NCI-H69 (cell line): Measurements from ENCODE around the gene NFKBIE.
A peak's percentile ranks its signal among the peaks of the same experiment; 100 is the strongest.

ENCODE experiments used
- DNase-seq: peaks from one replicate; lab custom pipeline; 2025; lab: John Stamatoyannopoulos, UW

NFKBIE gene

DNA sequence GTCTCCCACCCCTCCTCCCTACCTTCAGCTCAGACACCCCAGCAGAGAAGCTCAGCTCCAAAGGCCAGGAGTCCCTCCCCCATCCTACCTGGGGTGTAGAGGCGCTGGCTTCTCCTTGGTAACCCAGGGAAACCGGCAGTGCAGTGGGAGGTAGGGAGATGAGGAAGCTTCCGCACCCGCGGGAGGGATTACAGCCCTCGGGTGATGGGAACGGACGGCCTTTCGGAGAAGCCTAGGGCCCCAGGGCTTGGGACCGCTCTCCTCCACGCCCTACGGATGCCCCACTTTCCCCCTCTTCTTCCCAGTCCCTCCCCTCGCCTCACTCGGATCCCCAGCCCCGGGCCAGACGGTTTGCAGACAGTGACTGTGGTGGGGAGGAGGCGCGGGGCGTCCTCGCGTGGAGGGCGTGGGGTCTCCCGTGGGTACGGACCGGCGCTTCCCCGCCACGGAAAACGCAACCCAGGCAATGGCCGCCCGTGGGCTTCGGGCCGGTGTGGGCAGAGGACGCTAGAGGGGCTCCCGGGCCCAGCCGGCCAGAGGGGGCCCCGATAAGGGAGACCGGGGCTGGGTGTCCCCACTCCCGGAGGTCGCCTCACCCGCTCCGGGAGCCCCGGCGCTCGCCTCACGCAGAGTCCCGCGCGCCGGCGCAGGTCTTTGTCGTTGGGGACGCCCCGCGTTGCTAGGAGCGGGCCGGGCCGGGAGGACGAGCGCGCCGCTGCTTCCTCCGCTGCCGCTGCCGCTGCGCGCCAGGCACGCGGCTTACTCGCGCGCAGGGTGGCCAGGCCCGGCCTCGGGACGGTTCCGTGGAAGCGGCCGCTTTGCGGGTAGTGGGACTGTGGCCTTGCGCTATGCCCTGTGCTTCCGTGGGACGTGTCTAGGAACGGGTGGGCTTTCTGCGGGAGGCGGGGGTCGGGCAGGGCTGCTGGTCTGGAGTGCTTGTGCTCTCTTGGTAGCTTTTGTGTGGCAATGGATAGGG, 32.0 kb upstream of the NFKBIE start:
- DNase-seq = peak; percentile 85

DNA sequence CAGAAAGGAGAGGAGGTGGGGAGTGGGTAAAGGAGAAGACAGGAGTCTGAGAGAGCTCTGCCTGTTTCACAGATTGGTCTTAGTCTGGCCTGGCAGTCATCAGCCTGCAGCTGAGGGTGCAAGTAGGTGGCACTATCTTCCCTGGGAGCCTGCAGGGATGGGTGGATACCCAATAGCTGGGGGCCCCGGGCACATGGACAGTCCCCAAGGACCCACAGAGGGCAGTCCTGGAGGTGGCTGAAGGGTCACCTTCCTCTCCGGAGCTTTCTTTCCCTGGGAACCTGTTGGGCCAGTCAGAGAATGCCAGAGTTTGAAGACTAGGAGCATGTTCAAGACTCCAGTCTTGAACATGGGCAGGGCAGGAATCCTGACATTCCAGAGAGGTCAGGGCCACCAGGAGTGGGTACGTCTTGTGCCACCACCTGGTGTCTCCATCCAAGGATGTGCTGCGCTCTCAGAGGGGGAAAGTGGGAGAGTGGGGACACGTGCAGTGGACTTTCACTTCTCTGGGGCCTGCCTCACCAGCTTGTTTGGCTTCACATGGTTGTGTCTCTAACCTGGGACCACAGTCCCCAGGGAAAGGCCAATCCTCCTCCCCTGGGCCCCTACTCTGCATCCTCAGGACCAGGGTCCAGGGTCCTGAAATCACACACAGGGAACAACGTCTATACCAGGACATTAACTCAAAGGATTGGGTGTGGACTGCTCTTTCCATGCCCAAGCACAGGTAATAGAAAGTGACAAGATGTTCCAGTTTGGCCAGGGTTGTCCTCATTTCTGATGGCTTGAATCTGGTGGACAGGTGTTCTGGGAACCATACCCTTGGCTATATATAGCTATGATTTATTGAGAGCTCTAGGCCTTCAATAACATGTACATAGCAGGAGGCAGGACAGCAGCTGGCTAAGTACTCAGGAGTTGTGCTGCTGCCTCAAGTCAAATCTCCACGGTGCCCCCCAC, 29.8 kb upstream of the NFKBIE start:
- DNase-seq = peak; percentile 59

DNA sequence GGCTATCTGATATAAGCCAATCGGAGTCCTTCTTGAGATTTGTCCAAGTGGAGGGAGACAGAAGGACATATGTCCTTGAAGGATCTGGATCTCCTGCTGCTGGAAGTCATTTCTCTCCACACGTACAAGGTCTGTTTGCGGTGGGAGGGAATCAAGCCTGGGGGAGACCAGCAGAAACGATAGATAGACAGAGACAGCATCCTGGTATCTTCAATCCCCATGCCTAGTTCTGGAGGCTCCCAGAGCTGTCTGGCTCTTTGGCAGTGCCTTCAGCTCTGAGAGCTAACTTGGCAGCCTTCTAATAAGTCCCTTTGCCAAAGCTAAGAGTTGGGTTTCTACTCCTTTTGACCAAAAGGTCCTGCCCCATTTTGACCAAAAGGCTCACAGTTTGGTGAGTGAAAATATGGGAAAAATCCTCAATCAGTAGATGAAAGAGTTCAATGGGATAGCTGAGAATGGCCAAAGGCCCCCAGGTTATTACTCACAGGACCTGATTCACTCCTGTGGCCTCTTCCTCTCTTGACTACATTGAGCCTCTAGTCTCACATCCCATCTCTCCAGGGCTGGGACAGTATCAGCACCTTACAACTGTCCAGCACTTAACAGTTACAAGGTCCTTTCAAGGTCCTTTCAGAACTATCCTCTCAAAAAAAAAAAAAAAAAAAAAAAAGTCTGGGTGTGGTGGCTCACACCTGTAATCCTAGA, 27.5 kb upstream of the NFKBIE start:
- no peak for DNase-seq

DNA sequence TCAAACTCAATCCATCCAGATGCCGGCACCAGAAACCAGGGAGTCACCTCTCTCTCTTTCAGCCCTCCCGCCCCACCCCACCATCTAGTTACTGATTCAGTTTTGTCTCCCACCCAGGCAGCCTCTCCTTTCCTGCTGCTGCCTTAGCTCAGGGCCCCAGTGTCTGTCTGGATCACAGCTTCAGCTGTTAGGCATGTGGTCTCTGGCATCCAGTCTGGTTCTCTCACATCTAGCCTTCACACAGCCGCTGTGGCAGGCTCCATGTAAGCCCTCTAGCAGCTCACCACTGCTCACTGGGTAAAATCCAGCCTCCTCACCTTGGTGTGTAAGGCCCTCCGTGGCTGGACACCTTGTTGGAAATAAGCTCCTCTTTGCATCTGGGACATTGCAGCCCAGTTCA, 26.5 kb upstream of the NFKBIE start:
- DNase-seq = no peak

DNA sequence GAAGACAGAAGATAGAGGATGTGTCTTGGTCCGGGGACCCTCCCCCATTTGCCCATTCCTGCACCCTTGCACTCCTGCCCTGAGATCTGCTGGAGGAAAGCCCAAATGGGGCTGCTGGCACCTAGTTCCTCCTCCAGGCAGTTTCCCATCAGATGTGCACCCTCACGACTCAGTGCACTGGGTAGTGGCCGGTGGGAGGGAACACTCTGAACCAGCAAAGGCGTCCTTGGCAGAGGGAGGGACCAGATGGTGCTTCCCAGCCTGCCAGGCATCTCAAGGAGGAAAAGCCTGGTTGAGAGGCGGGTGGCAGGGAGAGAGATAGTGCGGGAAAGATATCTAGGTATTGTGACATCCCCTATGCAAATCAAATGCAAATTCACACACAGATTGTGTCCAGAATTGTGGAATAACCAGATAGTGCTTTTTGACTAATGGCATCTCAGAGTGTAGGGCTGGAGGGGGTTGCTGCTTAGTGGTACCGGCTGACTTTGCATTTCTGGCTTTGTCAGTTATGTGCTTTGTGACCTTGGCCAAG, 24.4 kb upstream of the NFKBIE start:
- peak; percentile 77 for DNase-seq

DNA sequence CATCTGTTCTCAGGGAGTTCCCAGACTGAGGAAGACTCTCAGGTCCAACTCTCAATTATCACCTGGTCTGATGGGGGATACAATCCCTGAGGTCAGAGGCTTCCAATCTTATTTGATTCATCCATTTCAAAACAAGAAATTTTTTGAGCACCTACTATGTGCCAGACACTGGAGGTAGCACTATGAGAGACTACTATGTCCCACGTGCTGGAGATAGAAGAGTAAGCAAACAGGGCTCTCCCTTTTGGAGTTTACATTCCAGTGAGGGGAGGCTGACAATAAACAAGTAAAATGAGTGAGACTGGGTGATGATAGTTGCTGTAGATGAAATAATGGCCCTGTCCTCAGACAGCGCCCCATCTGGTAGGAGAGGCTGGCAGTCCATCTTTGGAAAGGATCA, 21.4 kb upstream of the NFKBIE start:
- no peak for DNase-seq

DNA sequence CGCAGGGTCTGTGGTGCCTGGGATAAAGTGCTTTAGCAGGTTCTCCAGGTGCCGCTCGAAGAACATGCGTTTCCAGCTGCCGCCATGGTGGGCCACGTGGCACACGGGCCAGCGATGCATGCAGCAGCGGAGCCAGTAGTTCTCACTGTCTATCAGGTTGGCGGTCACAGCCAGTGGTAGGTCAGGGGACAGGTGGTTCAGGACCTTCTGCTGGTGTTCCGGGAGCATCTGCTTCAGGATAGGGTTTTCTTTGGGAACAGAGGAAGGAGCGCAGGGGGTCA, 20.9 kb upstream of the NFKBIE start:
- DNase-seq = no peak

DNA sequence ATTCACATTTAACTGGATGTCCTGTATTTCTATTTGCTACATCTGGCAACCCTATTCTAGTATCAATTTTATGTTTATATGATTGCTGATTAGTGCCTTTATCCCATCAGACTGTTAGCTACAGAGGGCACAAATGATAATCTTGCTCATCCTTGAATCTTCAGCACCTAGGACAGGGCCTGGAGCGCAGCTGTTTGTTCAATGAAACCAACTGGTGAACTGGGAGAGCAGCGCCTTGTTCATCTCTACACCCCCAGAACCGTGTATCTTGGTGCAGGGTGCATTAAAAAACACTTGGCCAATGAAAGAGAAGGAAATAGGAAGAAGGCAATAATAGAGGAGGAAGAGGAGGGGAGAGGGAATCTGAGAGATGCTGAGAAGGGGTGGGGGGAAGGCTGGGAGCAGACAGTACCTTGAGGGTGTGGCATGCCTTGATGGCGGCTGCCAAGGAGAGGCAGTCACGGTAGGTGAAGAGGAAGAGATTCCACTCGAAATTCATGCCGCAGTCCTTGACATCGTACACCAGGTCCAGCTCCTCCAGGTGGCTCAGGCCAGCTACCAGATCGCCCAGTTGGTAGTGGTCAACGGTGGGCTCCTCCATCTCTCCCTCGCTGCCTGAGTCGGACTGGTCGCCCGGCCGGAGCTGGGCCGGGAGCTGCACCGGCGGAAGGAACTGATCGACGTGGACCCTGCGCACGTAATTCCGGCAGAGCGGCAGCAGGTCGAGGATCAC, 20.4 kb upstream of the NFKBIE start:
- no peak for DNase-seq

DNA sequence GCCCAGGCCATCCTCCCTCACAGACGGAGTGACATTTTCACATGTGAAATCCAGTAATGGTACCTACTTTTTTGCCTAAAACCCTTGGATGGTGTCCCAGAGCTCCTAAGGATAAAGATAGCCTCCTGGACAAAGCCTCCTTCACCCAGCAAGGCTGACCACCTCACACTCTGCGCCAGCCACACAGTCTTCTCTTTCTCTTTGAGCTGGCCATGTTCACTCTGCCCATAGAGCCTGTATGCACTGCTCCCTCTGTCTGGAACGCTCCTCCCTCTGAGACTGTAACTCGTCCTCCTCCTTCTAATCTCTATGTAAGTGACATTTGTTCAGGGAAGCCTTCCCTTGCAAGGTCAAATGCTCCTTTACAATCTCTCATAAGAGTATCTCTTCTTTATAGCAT, 19.5 kb upstream of the NFKBIE start:
- DNase-seq = no peak

DNA sequence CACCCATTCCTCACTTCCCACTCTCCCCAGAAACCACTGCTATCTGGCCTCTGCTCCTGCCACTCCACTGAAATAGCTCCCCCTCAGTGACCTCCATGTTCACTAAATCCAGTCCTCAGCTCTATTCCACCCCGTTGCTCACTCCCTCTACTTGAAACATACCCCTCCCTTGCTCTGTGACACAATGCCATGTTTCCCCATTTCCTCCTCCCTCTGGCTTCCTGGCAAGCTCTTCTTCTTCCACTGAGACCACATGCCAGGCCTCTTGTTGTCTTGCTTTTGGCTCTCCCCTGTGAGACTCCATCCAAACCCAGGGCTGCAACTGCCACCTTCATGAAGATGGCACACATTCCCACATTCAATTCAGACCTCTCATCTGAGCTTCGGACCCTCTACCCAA, 18.8 kb upstream of the NFKBIE start:
- DNase-seq = peak; percentile 48

DNA sequence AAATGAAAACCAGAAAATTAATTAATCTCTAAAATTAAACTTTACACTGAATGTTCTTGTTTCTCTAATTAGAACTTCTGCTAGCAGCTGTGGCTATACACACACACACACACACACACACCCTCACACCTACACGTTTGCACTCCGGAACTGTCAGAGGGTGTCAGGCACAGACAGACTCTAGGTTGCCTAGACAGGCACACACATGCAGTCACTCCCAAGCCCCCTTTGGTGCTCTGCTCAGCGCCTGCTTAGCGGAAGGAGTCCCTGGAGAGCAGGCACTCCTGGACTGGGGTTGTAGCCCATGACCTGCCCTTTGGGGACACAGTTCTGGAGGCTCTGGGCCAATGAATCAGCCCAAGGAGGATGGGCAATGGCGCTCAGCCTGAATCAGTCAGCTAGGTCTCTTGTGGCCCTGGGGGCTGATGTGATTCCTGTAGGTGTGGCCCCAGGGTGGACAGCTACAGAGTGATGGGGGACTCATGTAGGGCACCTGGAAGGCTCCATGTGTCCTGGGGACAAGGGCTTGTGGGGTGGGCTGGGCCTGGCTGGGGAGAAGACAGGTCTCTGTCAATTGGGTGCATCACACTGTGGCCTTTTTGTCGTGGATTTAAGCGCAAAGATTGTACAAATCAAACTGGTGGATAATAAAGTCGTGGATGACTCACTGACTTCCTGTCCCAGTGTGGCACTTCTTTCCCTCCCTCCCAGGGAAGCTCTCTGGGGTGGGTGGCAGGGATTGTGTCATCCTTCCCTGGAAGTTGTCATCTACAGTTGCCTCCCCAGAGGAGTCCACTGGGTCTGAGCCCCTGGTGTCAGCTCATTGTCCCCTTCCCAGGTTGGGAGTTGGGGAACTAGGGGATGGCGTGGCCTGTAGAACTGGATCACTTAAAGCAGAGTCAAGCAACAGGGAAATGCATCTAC, 13.7 kb upstream of the NFKBIE start:
- no peak for DNase-seq

DNA sequence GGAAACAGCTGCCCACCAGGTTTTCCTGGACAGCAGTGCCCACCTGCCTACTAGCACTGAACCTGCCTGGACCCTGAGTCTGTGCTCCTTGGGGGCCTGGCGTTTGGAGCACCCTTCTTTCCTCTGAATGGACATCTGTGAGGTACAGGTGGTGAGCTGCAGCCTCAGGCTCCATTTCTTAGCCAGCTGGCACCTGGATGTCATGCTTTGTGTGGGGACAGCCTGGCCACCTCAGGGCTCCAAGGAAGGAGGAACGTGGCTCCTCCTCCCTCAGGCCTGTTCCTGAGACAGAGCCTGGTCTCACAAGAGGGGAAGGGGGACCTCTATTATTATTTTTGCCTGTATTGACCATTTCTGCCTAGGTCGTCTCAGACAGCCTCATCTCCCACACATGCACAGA, 13.0 kb upstream of the NFKBIE start:
- peak; percentile 16 for DNase-seq

DNA sequence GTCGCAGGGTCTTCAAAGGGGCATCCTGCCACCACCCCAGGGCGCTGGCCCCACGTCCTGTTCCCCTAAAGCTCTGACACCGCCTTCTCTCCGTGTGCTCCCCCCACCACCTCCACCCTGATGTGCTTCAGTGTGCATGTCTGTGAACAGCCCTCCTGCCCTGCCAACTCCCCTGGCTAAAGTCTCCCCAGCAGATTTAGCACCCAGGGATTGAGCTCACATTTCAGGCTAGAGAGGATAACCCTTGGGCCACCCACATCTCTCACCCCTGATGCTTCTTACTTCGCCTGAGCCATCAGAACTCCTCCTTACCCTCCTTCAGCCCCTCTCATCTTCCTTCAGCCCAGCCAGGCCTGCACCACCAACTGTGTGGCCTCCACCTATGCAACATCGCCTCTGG, 12.4 kb upstream of the NFKBIE start:
- DNase-seq = no peak

DNA sequence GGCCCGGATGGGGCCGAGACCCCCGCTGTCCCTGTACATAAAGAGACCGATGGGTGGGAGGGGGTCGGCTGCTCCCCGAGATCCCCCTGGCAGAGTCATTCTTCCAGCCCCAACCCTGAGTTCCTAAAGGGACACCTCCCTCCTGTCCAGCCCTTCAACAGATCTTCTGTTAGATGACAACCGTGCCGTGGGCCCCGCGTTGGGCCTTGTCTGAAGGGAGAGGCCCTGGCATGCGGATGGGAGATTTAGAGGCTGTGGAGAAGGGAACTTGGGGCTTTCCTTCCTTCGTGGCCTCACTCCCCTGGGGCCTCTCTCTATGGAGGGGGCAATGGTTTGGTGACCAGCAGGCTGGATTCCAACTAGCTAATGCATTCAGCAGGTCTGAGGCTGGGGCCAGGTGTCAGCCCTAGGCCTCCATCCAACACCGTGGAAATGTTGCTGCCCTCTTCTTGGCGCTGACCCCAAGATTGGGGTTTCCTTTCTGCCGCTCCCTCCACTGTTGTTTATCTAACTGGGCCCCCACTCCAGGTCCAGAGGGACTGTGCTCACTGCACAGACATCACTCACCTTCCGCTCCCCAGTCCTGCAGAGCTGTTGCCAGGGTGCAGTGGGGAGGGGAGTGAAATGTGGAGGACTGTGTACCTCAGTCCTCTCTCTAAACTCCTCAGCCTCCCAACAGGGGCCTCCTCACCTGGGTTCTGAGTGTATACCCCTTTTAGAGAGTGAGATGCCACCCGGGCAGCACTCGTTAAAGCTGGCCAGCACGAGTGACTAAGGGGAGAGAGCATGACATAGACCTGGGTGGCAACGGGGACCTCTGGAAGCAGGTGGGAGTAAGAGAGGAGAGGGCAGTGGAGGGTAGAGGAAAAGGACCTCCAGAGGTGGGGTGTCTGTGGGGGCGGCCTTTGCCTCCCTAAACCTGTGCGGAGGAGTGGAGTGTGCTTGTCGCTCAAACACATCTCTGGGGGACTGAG, 11.6 kb upstream of the NFKBIE start:
- DNase-seq = no peak

DNA sequence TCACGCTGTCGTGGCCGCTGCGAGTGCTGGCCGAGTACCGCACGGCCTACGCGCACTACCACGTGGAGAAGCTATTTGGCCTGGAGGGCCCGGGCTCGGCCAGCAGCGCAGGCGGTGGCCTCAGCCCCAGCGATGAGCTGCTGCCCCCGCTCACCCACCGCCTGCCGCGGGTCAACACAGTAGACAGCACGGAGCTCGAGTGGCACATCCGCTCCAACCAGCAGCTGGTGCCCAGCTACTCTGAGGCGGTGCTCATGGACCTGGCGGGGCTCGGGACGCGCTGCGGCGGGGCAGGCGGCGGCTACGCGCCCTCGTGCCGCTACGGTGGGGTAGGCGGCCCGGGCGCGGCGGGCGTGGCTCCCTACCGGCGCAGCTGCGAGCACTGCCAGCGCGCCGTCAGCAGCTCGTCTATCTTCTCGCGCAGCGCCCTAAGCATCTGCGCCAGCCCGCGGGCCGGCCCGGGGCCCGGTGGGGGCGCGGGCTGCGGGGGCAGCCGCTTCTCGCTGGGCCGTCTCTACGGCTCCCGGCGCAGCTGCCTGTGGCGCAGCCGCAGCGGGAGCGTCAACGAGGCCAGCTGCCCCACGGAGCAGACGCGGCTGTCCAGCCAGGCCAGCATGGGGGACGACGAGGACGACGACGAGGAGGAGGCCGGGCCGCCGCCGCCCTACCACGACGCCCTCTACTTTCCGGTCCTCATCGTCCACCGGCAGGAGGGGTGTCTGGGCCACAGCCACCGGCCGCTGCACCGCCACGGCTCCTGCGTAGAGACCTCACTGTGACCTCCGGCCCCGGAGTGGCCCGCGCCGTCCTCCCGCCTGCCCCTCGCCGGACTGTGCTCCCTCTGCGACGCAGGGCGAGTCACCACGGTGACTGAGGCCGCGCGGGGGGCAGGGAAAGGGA, 10.6 kb upstream of the NFKBIE start:
- no peak for DNase-seq

DNA sequence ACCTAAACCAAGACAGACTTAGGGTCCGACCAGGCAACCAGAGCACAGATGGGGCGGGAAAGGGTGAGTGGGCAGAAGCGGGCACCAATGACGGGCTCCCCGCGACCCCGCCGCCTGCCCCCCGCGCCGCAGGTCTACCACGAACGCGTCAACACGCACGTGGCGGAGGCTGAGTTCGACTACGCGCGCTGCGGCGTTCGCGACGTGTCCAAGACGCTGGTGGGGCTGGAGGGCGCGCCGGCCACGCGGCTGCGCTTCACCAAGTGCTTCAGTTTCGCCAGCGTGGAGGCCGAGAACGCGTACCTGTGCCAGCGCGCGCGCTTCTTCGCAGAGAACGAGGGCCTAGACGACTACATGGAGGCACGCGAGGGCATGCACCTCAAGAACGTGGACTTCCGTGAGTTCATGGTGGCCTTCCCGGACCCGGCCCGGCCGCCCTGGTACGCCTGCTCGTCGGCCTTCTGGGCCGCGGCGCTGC, 10.0 kb upstream of the NFKBIE start:
- no peak for DNase-seq

DNA sequence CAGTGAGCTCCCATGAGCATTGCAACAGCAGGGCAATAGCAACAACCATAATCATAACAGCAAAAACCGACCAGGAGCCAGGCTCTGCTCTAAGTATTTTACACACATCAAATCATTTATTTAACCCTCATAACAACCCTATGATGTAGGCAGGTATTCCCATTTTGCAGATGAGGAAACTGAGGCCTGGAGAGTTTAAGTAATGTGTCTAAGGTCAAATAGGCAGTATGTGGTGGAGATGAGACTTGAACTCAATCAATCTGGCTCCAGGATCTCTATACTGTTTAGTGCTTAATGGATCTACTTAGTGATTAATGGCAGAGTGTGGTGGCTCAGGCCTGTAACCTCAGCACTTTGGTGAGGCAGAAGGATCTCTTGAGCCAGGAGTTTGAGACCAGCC, 8.3 kb upstream of the NFKBIE start:
- no peak for DNase-seq

DNA sequence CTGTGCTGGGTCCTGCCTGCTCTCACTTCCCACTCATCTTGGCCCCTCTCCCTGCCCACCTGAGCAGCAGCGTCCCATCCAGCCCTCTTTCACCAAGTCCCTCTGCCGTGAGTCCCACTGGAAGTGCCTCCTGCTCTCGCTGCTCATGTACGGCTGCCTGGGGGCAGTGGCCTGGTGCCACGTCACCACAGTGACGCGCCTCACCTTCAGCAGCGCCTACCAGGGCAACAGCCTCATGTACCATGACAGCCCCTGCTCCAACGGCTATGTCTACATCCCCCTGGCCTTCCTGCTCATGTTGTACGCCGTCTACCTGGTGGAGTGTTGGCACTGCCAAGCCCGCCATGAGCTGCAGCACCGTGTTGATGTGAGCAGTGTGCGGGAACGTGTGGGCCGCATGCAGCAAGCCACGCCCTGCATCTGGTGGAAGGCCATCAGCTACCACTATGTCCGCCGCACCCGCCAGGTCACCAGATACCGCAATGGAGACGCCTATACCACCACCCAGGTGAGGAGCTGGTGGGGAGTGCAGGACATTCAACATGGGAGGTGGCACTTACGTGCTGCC, 7.7 kb upstream of the NFKBIE start:
- DNase-seq = no peak
